PC-3 (cell line): ENCODE data around the gene TRIOBP. TPM values are rescaled to one million over a fixed set of nuclear protein-coding genes. Genes with fewer than 3 reads are reported as not detected.

Experiments
- ATAC-seq: fragments of 200-7000 bp; cut with Tn5 transposase; 2 replicates; pipeline ENCODE4 v1.9.1; 2020; ENCODE audit warnings: mild to moderate bottlenecking, moderate library complexity
- BruUV-seq: library from RNA; stranded (reverse); fragments of 400-500 nt; replicated peaks from 2 replicates; lab custom pipeline; 2021; lab: Mats Ljungman, UMichigan
- CTCF ChIA-PET: fragments of 300-600 bp; sonication (Branson Sonifier 250); formaldehyde crosslinking; loops from one replicate; lab custom pipeline; 2022; ENCODE audit warnings: antibody characterized with exemption; lab: Charles Lee
- POLR2A ChIA-PET: fragments of 300-600 bp; sonication (Branson Sonifier 250); formaldehyde crosslinking; loops from one replicate; lab custom pipeline; 2022; ENCODE audit warnings: antibody characterized with exemption; ENCODE audit not compliant: unreplicated experiment; lab: Charles Lee
- DNase-seq: peaks from one replicate; pipeline ENCODE4 v3.0.0-alpha.2; 2015
- H2AFZ ChIP-seq: fragments of 300-600 bp; sonication (generic); 2 replicates; pipeline ENCODE4 v1.6.0; 2016; ENCODE audit warnings: antibody characterized with exemption, low read length
- H3F3A ChIP-seq: fragments of 300-600 bp; sonication (generic); one replicate; pipeline ENCODE4 v1.6.0; 2017; ENCODE audit warnings: antibody characterized with exemption, low read length, control low read depth, mild to moderate bottlenecking; ENCODE audit not compliant: unreplicated experiment
- H3K27ac ChIP-seq: fragments of 300-600 bp; sonication (generic); 2 replicates; pipeline ENCODE4 v1.5.1; 2016; ENCODE audit warnings: mild to moderate bottlenecking, low read length
- H3K27me3 ChIP-seq: fragments of 300-600 bp; sonication (generic); 2 replicates; pipeline ENCODE4 v1.6.1; 2016; ENCODE audit warnings: low read length, mixed read lengths
- H3K36me3 ChIP-seq: fragments of 300-600 bp; sonication (generic); 2 replicates; pipeline ENCODE4 v1.6.1; 2016; ENCODE audit warnings: low read depth, mixed run types, low read length, mixed read lengths
- H3K4me1 ChIP-seq: fragments of 300-600 bp; sonication (generic); 2 replicates; pipeline ENCODE4 v1.5.1; 2016; ENCODE audit warnings: low read length; ENCODE audit not compliant: insufficient read depth
- H3K4me2 ChIP-seq: fragments of 300-600 bp; sonication (generic); 2 replicates; pipeline ENCODE4 v1.6.0; 2016; ENCODE audit warnings: low read length
- H3K4me3 ChIP-seq: fragments of 300-600 bp; sonication (generic); 2 replicates; pipeline ENCODE4 v1.5.1; 2016; ENCODE audit warnings: mild to moderate bottlenecking, low read length, mixed read lengths
- H3K79me2 ChIP-seq: fragments of 300-600 bp; sonication (generic); 2 replicates; pipeline ENCODE4 v1.6.1; 2017; ENCODE audit warnings: low read length, mixed read lengths
- H3K9ac ChIP-seq: fragments of 300-600 bp; sonication (generic); 2 replicates; pipeline ENCODE4 v1.6.0; 2016; ENCODE audit warnings: mild to moderate bottlenecking, low read length
- H3K9me2 ChIP-seq: fragments of 300-600 bp; sonication (generic); replicated peaks from 2 replicates; pipeline ENCODE4 v1.6.1; 2016; ENCODE audit warnings: mixed run types, low read length, mixed read lengths
- H3K9me3 ChIP-seq: fragments of 300-600 bp; sonication (generic); 2 replicates; pipeline ENCODE4 v1.6.1; 2016; ENCODE audit warnings: low read length, mixed read lengths
- H4K20me1 ChIP-seq: fragments of 300-600 bp; sonication (generic); 2 replicates; pipeline ENCODE4 v1.6.1; 2016; ENCODE audit warnings: low read length, mixed read lengths
- CTCF ChIP-seq: fragments of 300-600 bp; sonication (generic); conservative IDR thresholded peaks from 2 replicates; pipeline ENCODE4 v1.5.1; 2017; ENCODE audit warnings: antibody characterized with exemption, low read depth, mild to moderate bottlenecking, low read length
- EZH2 ChIP-seq: fragments of 300-600 bp; sonication (generic); IDR thresholded peaks from one replicate; pipeline ENCODE4 v1.6.1; 2017; ENCODE audit warnings: antibody characterized with exemption, mild to moderate bottlenecking, low read length; ENCODE audit not compliant: unreplicated experiment
- EZH2phosphoT487 ChIP-seq: fragments of 300-600 bp; sonication (generic); IDR thresholded peaks from 2 replicates; pipeline ENCODE4 v1.6.1; 2018; ENCODE audit warnings: mild to moderate bottlenecking, antibody characterized with exemption, low read length, borderline replicate concordance
- intact Hi-C: fragments of 100-400 bp; cut with micrococcal nuclease; formaldehyde crosslinking; loops from 2 replicates; pipeline ENCODE4 v1.9.0; 2023
- total RNA-seq: library from RNA; depleted of rRNA; stranded (reverse); fragments of >200 nt; gene quantifications from 2 replicates; pipeline ENCODE4 v1.2.3, GENCODE V29; 2014

Gene TRIOBP
- total RNA-seq, 1 experiment from 2014 or later: 64.5 TPM

GRCh38 chr22:37781434-37782059 is 84.7 kb downstream of the TRIOBP start:
- H3K36me3 ChIP-seq: no peaks in the 10 kb centered on the region
- ATAC-seq (no peak), DNase-seq (peak; percentile 52)
- ChIA-PET POLR2A (interaction anchor here (1.1 kb wide), 1 partner anchor 29 kb away, joined by 4 read pairs; no protein-coding TSS in a partner anchor), CTCF (interaction anchor here (0.6 to 1.1 kb wide), 3 partner anchors 11 to 121 kb away, joined by 3 read pairs; no protein-coding TSS in a partner anchor)
- peaks cover 52% of the 10 kb centered on the region for H3K4me1 ChIP-seq
- H3K4me2 ChIP-seq: peak overlapping the region; percentile 30; the same call in 1 of the 2 replicates
- H3K4me3 ChIP-seq: no peak overlapping the region
- peak; percentile 51 for TF ChIP-seq CTCF
- no peak for TF ChIP-seq EZH2
- no peaks in the 10 kb centered on the region for H4K20me1 ChIP-seq
- no peaks in the 10 kb centered on the region for H3K9me3 ChIP-seq
- no peaks in the 10 kb centered on the region for H3K9me2 ChIP-seq
- H3K79me2 ChIP-seq: no peaks in the 10 kb centered on the region
- H3K27me3 ChIP-seq: no peaks in the 10 kb centered on the region
- no peak overlapping the region for H2AFZ ChIP-seq
- peaks cover 3% of the 10 kb centered on the region for H3F3A ChIP-seq
- H3K9ac ChIP-seq: peak overlapping the region; percentile 43
- intact Hi-C loops: loop anchor here (1.0 kb wide), 1 partner anchor 29 kb away; no protein-coding TSS in a partner anchor
- no TSS peak for BruUV-seq
- H3K27ac ChIP-seq: peak overlapping the region; percentile 89

- no peaks in the 10 kb centered on the region for H3K9me2 ChIP-seq
- H3K9me3 ChIP-seq: no peaks in the 10 kb centered on the region
- ATAC-seq (peak; percentile 68), DNase-seq (peak; percentile 94)
- H3K9ac ChIP-seq: peak overlapping the region; percentile 50
- no peaks in the 10 kb centered on the region for H3F3A ChIP-seq
- no peaks in the 10 kb centered on the region for H3K79me2 ChIP-seq
- TF ChIP-seq EZH2: no peak
- peak; percentile 50 for TF ChIP-seq CTCF
- peak; percentile 77 for TF ChIP-seq EZH2phosphoT487
- H4K20me1 ChIP-seq: no peaks in the 10 kb centered on the region
- POLR2A ChIA-PET: interaction anchor here (1.1 kb wide), 1 partner anchor 30 kb away, joined by 4 read pairs; no protein-coding TSS in a partner anchor
- no peak overlapping the region for H2AFZ ChIP-seq
- no peaks in the 10 kb centered on the region for H3K27me3 ChIP-seq
- H3K36me3 ChIP-seq: no peaks in the 10 kb centered on the region
- peak overlapping the region; percentile 89 for H3K27ac ChIP-seq
- H3K4me3 ChIP-seq: no peak overlapping the region
- peak overlapping the region; percentile 30 for H3K4me2 ChIP-seq
- intact Hi-C loops: loop anchor here (1.0 kb wide), 1 partner anchor 30 kb away; no protein-coding TSS in a partner anchor
- CTCF ChIA-PET: interaction anchor here (0.6 to 1.1 kb wide), 4 partner anchors 9 to 139 kb away, joined by 3 to 5 read pairs (median 3); no protein-coding TSS in a partner anchor
- H3K4me1 ChIP-seq: peaks cover 45% of the 10 kb centered on the region
- BruUV-seq: no TSS peak
These were observed 85.7 kb downstream of the TRIOBP start for GRCh38 chr22:37782340-37783168.
